Neutrophil (primary cell): ENCODE results near the gene SLC8B1.

Experiments used
- H3K27ac ChIP-seq: fragments of 200-600 bp; sonication (generic); 2 replicates; pipeline ENCODE4 v1.5.1; 2016; ENCODE audit warnings: mild to moderate bottlenecking, moderate library complexity
- H3K27me3 ChIP-seq: fragments of 200-600 bp; sonication (generic); 2 replicates; pipeline ENCODE4 v1.6.0; 2016; ENCODE audit warnings: mild to moderate bottlenecking
- H3K36me3 ChIP-seq: fragments of 200-600 bp; sonication (generic); 2 replicates; pipeline ENCODE4 v1.5.1; 2017
- H3K4me1 ChIP-seq, 2 experiments: fragments of 200-600 bp in 1 of 2; sonication (generic) in 1 of 2; 1 replicate in 1 of 2; 2 replicates in 1 of 2; pipeline versions ENCODE4 v1.5.1 to v1.6.1; 2013 to 2016; ENCODE audit warnings: low read depth in 1 of 2, low read length in 1 of 2, mild to moderate bottlenecking in 1 of 2, moderate library complexity in 1 of 2; ENCODE audit not compliant: control insufficient read depth in 1 of 2, insufficient read depth in 1 of 2
- H3K4me3 ChIP-seq, 2 experiments: fragments of 200-600 bp in 1 of 2; sonication (generic) in 1 of 2; 1 replicate in 1 of 2; 2 replicates in 1 of 2; pipeline ENCODE4 v1.5.1; 2013 to 2016; ENCODE audit warnings: low read depth in 1 of 2, low read length in 1 of 2, mild to moderate bottlenecking in 1 of 2, moderate library complexity in 1 of 2
- H3K9me3 ChIP-seq: fragments of 200-600 bp; sonication (generic); 2 replicates; pipeline ENCODE4 v1.5.1; 2016
- TF ChIP-seq, protein P1 (sequence below): fragments of 200-600 bp; sonication (generic); IDR thresholded peaks from 2 replicates; pipeline ENCODE4 v1.5.1; 2016; ENCODE audit warnings: antibody characterized with exemption

The SLC8B1 gene

DNA sequence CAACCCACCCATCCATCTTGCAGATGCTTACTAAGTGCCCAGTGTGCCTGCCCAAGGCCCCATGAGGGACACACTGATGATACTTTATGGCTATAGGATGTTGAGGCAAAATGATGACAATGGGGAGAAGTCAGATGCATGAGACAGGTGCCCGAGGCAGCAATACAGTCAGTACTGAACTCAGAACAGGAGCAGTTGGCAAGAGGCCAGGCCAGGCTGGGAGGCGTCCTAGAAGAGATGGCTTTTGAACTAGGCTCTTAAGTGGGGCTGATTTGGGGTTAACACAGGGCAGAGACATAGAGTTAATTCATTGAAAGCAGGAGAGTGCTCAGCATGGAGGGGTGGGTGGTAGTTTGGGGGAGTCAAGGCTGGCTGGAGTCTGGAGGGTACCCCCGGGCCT lies 39.1 kb upstream of the SLC8B1 start:
- Histone ChIP-seq H3K9me3 (no peaks in the 10 kb centered on the region), H3K4me1 (no peaks in the 10 kb centered on the region), H3K36me3 (no peaks in the 10 kb centered on the region), H3K27ac (no peak overlapping the region), H3K27me3 (no peaks in the 10 kb centered on the region), H3K4me3 (no peak overlapping the region)
- TF ChIP-seq, protein P1, sequence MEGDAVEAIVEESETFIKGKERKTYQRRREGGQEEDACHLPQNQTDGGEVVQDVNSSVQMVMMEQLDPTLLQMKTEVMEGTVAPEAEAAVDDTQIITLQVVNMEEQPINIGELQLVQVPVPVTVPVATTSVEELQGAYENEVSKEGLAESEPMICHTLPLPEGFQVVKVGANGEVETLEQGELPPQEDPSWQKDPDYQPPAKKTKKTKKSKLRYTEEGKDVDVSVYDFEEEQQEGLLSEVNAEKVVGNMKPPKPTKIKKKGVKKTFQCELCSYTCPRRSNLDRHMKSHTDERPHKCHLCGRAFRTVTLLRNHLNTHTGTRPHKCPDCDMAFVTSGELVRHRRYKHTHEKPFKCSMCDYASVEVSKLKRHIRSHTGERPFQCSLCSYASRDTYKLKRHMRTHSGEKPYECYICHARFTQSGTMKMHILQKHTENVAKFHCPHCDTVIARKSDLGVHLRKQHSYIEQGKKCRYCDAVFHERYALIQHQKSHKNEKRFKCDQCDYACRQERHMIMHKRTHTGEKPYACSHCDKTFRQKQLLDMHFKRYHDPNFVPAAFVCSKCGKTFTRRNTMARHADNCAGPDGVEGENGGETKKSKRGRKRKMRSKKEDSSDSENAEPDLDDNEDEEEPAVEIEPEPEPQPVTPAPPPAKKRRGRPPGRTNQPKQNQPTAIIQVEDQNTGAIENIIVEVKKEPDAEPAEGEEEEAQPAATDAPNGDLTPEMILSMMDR, result no peak

DNA sequence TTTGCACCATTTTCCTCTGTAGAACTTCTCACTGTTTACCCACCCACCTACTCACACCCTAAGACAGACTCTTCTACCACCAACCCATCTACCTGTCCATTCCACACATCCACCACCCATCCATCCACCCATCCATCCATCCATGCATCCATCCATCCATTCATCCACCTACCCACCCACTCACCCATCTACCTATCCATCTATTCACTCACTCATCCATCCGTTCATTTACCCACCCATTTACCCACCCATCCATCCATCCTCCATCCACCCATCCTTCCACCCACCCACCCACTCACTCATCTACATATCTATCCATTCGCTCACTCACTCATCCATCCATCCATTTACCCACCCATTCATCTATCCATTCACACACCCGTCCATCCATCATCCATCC lies 38.5 kb upstream of the SLC8B1 start:
- TF ChIP-seq, protein P1, result no peak
- Histone ChIP-seq H3K4me3 (no peak overlapping the region), H3K4me1 (no peaks in the 10 kb centered on the region), H3K27ac (no peak overlapping the region), H3K36me3 (no peaks in the 10 kb centered on the region), H3K9me3 (no peaks in the 10 kb centered on the region), H3K27me3 (no peaks in the 10 kb centered on the region)

DNA sequence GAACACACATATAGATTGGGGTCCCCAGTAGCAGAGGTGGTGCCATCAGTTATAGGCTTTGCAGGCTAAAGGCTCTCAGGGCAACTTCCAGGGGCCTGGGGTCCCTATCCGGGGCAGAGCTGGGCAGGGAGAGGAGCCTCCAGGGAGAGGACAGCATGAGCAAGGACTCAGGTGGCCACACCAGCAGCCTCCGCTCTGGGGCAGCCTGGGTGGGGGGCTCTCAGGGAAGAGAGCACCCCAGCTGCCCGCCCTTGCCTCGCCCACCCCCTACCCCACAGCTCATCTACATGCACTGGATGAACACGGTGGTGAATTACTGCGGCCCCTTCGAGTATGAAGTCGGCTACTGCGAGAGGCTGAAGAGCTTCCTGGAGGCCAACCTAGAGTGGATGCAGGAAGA lies 37.5 kb upstream of the SLC8B1 start:
- H3K27me3 ChIP-seq, result no peaks in the 10 kb centered on the region
- H3K4me3 ChIP-seq, result no peak overlapping the region
- H3K27ac ChIP-seq, result no peak overlapping the region
- no peaks in the 10 kb centered on the region for H3K4me1 ChIP-seq
- TF ChIP-seq, protein P1, result no peak
- H3K36me3 ChIP-seq, result no peaks in the 10 kb centered on the region
- H3K9me3 ChIP-seq, result no peaks in the 10 kb centered on the region

DNA sequence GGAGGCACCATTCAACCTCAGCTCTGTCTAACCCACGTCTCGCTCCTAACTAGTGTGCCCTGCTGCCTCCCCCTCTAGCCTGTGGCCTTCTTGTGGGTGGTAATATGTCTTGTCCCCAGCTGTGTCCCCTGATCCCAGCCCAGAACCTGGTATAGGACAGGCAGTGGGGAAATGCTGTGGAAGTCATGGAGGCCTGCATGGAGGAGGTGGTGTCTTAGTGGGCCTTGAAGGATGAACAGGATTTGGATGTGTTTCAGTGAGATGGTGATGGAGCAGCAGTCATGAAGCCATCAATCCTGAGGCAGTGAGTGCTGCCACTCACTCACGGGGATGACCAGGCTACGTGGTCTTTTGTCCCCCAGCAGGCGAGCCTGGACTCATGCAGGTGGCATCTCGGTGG lies 36.9 kb upstream of the SLC8B1 start:
- no peaks in the 10 kb centered on the region for H3K27me3 ChIP-seq
- H3K36me3 ChIP-seq, result no peaks in the 10 kb centered on the region
- TF ChIP-seq, protein P1, result no peak

DNA sequence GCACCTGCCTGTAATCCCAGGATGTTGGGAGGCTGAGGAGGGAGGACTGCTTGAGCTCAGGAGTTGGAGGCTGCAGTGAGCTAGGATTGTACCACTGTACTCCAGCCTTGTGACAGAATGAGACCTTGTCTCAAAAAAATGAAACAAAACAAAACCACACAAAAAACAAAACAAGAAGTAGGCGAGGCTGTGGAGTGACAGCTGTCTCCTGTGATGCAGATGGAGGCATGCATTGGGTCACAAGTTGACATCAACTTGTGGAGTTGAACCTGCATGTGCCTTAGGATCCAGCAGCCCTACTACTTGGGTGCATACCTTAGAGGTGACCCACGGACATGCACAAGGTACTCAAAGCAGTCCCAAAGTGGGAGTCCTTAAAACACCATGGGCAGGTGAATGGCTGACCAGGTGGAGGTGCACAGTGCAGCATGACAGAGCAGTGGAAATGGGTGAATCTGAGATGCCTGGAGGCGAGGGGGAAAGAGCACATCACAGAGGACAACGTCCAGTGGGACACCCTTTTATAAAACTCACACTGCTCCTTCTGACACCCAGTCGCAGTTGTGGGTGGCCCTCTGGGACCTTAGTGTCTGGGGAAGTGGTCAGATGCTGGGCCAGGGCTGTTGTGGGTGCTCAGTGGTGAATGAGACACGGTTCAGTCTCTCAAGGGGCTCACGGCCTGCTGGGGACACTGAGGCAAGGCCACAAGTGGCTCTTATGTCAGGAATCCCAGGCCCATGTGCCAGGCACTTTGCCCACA lies 36.2 kb upstream of the SLC8B1 start:
- Histone ChIP-seq H3K4me1 (no peaks in the 10 kb centered on the region), H3K4me3 (no peak overlapping the region), H3K9me3 (no peaks in the 10 kb centered on the region), H3K27ac (no peak overlapping the region), H3K36me3 (no peaks in the 10 kb centered on the region), H3K27me3 (no peaks in the 10 kb centered on the region)
- TF ChIP-seq, protein P1, result no peak

More for the DNA sequence above, 36.9 kb upstream of the SLC8B1 start:
- Histone ChIP-seq H3K4me1 (no peaks in the 10 kb centered on the region), H3K27ac (no peak overlapping the region), H3K4me3 (no peak overlapping the region), H3K9me3 (no peaks in the 10 kb centered on the region)
